ENCODE measurements around the gene ATXN1L. TPM values are rescaled to one million over a fixed set of nuclear protein-coding genes. Genes with fewer than 3 reads are reported as not detected.

The ATXN1L gene
- total and polyA plus RNA-seq, 2 experiments from 2014 or later, result 8.6 to 20.8 TPM

DNA sequence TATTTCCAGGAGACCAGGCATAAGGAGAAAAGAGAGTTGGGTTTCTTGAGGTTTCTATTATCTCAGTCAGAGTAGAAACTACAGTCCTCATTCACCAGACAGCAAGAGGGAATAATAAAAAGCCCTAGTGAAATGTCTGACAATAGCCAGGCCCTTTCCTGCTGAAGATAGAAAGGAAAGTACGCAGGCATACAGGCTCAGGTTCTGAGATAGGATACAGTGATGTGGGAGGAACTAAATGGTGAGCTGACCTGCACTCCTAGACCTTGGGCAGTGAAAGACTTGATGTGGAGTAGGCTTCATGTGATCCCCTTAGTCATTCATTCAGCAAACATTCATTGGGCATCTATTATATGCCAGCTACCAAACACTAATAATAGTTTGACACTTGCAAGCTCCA is 23.3 kb downstream of the ATXN1L start:
- H3K27me3 ChIP-seq, result no peaks in the 10 kb centered on the region
- H4K20me1 ChIP-seq (ENCODE audit: insufficient read depth, poor library complexity, severe bottlenecking), result no peaks in the 10 kb centered on the region
- H3K9me2 ChIP-seq (replicated peaks; ENCODE audit: insufficient read depth), result no peaks in the 10 kb centered on the region
- H2AFZ ChIP-seq, result no peak overlapping the region
- H3K79me2 ChIP-seq, result no peaks in the 10 kb centered on the region
- no peak overlapping the region for H3K4me2 ChIP-seq
- no peak overlapping the region for H3K4me3 ChIP-seq
- no peaks in the 10 kb centered on the region for H3K36me3 ChIP-seq (replicated peaks; ENCODE audit: insufficient read depth, low read depth)
- WGBS (ENCODE audit: low lambda C conversion rate, missing lambda C conversion rate), result 56% methylated on average over 1 of the region's 1 CpG
- TF ChIP-seq, protein P1, sequence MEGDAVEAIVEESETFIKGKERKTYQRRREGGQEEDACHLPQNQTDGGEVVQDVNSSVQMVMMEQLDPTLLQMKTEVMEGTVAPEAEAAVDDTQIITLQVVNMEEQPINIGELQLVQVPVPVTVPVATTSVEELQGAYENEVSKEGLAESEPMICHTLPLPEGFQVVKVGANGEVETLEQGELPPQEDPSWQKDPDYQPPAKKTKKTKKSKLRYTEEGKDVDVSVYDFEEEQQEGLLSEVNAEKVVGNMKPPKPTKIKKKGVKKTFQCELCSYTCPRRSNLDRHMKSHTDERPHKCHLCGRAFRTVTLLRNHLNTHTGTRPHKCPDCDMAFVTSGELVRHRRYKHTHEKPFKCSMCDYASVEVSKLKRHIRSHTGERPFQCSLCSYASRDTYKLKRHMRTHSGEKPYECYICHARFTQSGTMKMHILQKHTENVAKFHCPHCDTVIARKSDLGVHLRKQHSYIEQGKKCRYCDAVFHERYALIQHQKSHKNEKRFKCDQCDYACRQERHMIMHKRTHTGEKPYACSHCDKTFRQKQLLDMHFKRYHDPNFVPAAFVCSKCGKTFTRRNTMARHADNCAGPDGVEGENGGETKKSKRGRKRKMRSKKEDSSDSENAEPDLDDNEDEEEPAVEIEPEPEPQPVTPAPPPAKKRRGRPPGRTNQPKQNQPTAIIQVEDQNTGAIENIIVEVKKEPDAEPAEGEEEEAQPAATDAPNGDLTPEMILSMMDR (IDR thresholded peaks at IDR 0.05; ENCODE audit: poor library complexity), result no peak
- TF ChIP-seq EZH2phosphoT487 (IDR thresholded peaks at IDR 0.05; ENCODE audit: low read depth, severe bottlenecking, unreplicated experiment) (no peak), EZH2 (IDR thresholded peaks at IDR 0.05; ENCODE audit: borderline replicate concordance) (no peak)
- DNase-seq (ENCODE audit: low spot score), result no peak
- H3K4me1 ChIP-seq (ENCODE audit: insufficient read depth), result no peaks in the 10 kb centered on the region
- no peaks in the 10 kb centered on the region for H3K9me3 ChIP-seq (ENCODE audit: low read depth)
- no peak overlapping the region for H3K27ac ChIP-seq

DNA sequence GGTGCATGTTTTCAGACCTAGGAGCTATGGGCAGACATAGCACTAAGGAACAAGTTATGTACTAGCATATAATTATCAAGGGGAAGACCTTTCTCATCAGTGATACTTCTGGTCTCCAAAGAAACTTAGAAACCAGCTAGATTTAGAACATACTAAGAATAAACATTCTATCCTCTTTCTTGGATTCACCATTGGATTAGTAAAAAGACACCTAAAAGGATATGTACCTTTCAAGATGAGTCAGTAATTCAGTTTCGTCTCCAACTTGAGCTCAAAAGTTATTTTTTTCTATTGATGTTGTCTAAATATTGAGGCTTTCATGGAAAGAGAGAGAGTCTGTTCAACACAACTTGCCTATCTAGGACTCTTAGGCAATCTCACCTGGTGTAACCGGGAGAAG is 25.0 kb downstream of the ATXN1L start:
- no peaks in the 10 kb centered on the region for H3K4me1 ChIP-seq (ENCODE audit: insufficient read depth)
- TF ChIP-seq EZH2phosphoT487 (IDR thresholded peaks at IDR 0.05; ENCODE audit: low read depth, severe bottlenecking, unreplicated experiment), result no peak
- TF ChIP-seq, protein P1 (IDR thresholded peaks at IDR 0.05; ENCODE audit: poor library complexity), result no peak
- no peak for TF ChIP-seq EZH2 (IDR thresholded peaks at IDR 0.05; ENCODE audit: borderline replicate concordance)
- no peaks in the 10 kb centered on the region for H3K9me2 ChIP-seq (replicated peaks; ENCODE audit: insufficient read depth)
- H3K4me2 ChIP-seq, result no peak overlapping the region
- no peaks in the 10 kb centered on the region for H3K79me2 ChIP-seq
- H3K4me3 ChIP-seq, result no peak overlapping the region
- no peaks in the 10 kb centered on the region for H3K9me3 ChIP-seq (ENCODE audit: low read depth)
- H3K36me3 ChIP-seq (replicated peaks; ENCODE audit: insufficient read depth, low read depth), result no peaks in the 10 kb centered on the region
- H3K27ac ChIP-seq, result no peak overlapping the region
- H4K20me1 ChIP-seq (ENCODE audit: insufficient read depth, poor library complexity, severe bottlenecking), result no peaks in the 10 kb centered on the region
- DNase-seq (ENCODE audit: low spot score), result no peak
- WGBS (ENCODE audit: low lambda C conversion rate, missing lambda C conversion rate), result 96% methylated on average over 2 of the region's 2 CpGs
- H2AFZ ChIP-seq, result no peak overlapping the region
- H3K27me3 ChIP-seq, result no peaks in the 10 kb centered on the region

GRCh38 chr16:71873199-71873598 is 27.4 kb downstream of the ATXN1L start:
- TF ChIP-seq EZH2phosphoT487 (IDR thresholded peaks at IDR 0.05; ENCODE audit: low read depth, severe bottlenecking, unreplicated experiment), result no peak
- TF ChIP-seq, protein P1 (IDR thresholded peaks at IDR 0.05; ENCODE audit: poor library complexity), result no peak
- TF ChIP-seq EZH2 (IDR thresholded peaks at IDR 0.05; ENCODE audit: borderline replicate concordance), result no peak
- Histone ChIP-seq H3K36me3 (replicated peaks; ENCODE audit: insufficient read depth, low read depth) (peaks cover under 1% of the 10 kb centered on the region), H3K4me2 (no peak overlapping the region), H3K9me3 (ENCODE audit: low read depth) (no peaks in the 10 kb centered on the region), H3K9me2 (replicated peaks; ENCODE audit: insufficient read depth) (no peaks in the 10 kb centered on the region), H3K79me2 (peaks cover 1% of the 10 kb centered on the region), H3K4me3 (no peak overlapping the region), H3K4me1 (ENCODE audit: insufficient read depth) (no peaks in the 10 kb centered on the region), H3K27ac (no peak overlapping the region), H4K20me1 (ENCODE audit: insufficient read depth, poor library complexity, severe bottlenecking) (no peaks in the 10 kb centered on the region), H2AFZ (no peak overlapping the region), H3K27me3 (no peaks in the 10 kb centered on the region)
- DNase-seq (ENCODE audit: low spot score), result no peak
- whole genome bisulfite sequencing (ENCODE audit: low lambda C conversion rate, missing lambda C conversion rate), result 100% methylated on average over 4 of the region's 4 CpGs

DNA sequence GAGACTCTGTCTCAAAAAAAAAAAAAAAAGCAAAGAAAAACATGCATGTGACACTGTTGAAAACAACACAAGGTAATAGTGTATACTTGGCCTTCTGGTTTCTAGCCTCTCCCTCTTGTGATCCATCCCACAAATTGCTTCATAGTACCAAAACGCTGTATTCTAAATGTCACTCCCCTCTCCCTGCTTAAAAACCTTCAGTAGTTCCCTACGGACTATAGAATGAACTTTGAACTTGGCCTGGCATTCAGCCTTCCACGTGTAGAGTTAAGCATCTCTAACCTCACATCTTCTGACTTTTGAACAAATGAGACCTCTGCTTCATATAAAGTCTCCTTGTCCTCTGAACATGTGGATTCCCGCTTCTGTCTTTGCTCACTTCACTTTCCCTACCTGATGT is 33.1 kb downstream of the ATXN1L start:
- H3K4me2 ChIP-seq, result no peak overlapping the region
- 63% methylated on average over 4 of the region's 4 CpGs for WGBS (ENCODE audit: low lambda C conversion rate, missing lambda C conversion rate)
- H3K4me1 ChIP-seq (ENCODE audit: insufficient read depth), result no peaks in the 10 kb centered on the region
- H3K4me3 ChIP-seq, result no peak overlapping the region
- no peaks in the 10 kb centered on the region for H3K9me2 ChIP-seq (replicated peaks; ENCODE audit: insufficient read depth)
- H3K9me3 ChIP-seq (ENCODE audit: low read depth), result no peaks in the 10 kb centered on the region
- TF ChIP-seq EZH2 (IDR thresholded peaks at IDR 0.05; ENCODE audit: borderline replicate concordance), result no peak
- TF ChIP-seq, protein P1 (IDR thresholded peaks at IDR 0.05; ENCODE audit: poor library complexity), result no peak
- TF ChIP-seq EZH2phosphoT487 (IDR thresholded peaks at IDR 0.05; ENCODE audit: low read depth, severe bottlenecking, unreplicated experiment), result no peak
- H4K20me1 ChIP-seq (ENCODE audit: insufficient read depth, poor library complexity, severe bottlenecking), result no peaks in the 10 kb centered on the region
- no peaks in the 10 kb centered on the region for H3K27me3 ChIP-seq
- peaks cover 17% of the 10 kb centered on the region for H3K79me2 ChIP-seq
- no peak overlapping the region for H2AFZ ChIP-seq
- H3K36me3 ChIP-seq (replicated peaks; ENCODE audit: insufficient read depth, low read depth), result peaks cover 3% of the 10 kb centered on the region
- no peak overlapping the region for H3K27ac ChIP-seq
- DNase-seq (ENCODE audit: low spot score), result no peak
